Activated naive CD8-positive, alpha-beta T cell (primary cell): ENCODE results near the gene CBLN3.

Experiments
- H3K27ac Mint-ChIP-seq: one replicate; pipeline ENCODE4 v1.8.0; 2021; ENCODE audit warnings: mixed read lengths
- H3K27me3 Mint-ChIP-seq: one replicate; pipeline ENCODE4 v1.8.0; 2021; ENCODE audit warnings: mixed read lengths
- H3K36me3 Mint-ChIP-seq: one replicate; pipeline ENCODE4 v1.8.0; 2021; ENCODE audit warnings: mixed read lengths
- H3K4me1 Mint-ChIP-seq: one replicate; pipeline ENCODE4 v1.8.0; 2021; ENCODE audit warnings: low read depth, mixed read lengths
- H3K4me3 Mint-ChIP-seq: one replicate; pipeline ENCODE4 v1.8.0; 2021; ENCODE audit warnings: mild to moderate bottlenecking, mixed read lengths
- H3K9me3 Mint-ChIP-seq: one replicate; pipeline ENCODE4 v1.8.0; 2021; ENCODE audit warnings: low read depth, mixed read lengths

Gene CBLN3

GRCh38 chr14:24422261-24422660, 7.2 kb downstream of the CBLN3 start:
- H3K36me3 Mint-ChIP-seq: no peaks in the 10 kb centered on the region
- peaks cover 20% of the 10 kb centered on the region for H3K4me1 Mint-ChIP-seq
- H3K4me3 Mint-ChIP-seq: no peak overlapping the region

GRCh38 chr14:24418492-24418873, 11.0 kb downstream of the CBLN3 start:
- no peaks in the 10 kb centered on the region for H3K4me1 Mint-ChIP-seq
- no peaks in the 10 kb centered on the region for H3K36me3 Mint-ChIP-seq

More at GRCh38 chr14:24422261-24422660, 7.2 kb downstream of the CBLN3 start:
- Mint-ChIP-seq H3K27ac (no peak overlapping the region), H3K9me3 (no peaks in the 10 kb centered on the region), H3K27me3 (peaks cover 7% of the 10 kb centered on the region)

DNA sequence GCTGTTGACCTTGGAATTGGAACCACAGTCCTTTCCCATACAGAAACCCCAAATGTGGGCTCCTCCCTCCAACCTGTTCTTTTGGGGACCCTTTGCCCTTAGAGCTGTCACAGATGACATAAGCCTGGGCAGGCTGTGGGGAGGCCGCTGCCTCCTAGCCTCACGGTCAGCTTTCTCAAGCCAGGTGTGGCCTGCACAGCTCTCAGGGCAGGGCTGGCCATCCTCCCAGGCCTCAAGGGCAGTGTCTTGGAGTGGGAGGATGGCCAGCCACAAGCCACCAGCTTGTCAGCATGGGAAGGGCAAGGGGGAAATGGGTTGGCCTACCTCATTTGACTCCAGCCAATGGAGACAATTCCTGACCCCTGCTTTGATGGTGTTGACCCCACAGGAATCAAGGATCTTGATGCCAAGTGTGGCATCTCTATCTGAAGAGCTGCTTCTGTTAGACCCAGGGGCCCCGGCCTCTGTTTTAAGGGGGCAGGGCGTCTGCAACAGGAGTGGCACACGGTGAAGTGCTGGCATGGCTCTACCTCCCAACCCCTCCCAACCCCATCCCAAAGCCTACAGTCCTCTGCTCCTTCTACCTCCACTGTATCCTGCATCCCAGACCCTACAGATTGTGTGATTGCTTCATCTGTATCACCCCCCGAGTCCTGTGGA, 11.5 kb downstream of the CBLN3 start:
- no peak overlapping the region for H3K4me3 Mint-ChIP-seq
- no peaks in the 10 kb centered on the region for H3K9me3 Mint-ChIP-seq
- no peak overlapping the region for H3K27ac Mint-ChIP-seq
- peaks cover 7% of the 10 kb centered on the region for H3K27me3 Mint-ChIP-seq
- H3K4me1 Mint-ChIP-seq: no peaks in the 10 kb centered on the region
- no peaks in the 10 kb centered on the region for H3K36me3 Mint-ChIP-seq

More at GRCh38 chr14:24418492-24418873, 11.0 kb downstream of the CBLN3 start:
- Mint-ChIP-seq H3K4me3 (no peak overlapping the region), H3K27me3 (peaks cover 7% of the 10 kb centered on the region), H3K9me3 (no peaks in the 10 kb centered on the region), H3K27ac (no peak overlapping the region)

DNA sequence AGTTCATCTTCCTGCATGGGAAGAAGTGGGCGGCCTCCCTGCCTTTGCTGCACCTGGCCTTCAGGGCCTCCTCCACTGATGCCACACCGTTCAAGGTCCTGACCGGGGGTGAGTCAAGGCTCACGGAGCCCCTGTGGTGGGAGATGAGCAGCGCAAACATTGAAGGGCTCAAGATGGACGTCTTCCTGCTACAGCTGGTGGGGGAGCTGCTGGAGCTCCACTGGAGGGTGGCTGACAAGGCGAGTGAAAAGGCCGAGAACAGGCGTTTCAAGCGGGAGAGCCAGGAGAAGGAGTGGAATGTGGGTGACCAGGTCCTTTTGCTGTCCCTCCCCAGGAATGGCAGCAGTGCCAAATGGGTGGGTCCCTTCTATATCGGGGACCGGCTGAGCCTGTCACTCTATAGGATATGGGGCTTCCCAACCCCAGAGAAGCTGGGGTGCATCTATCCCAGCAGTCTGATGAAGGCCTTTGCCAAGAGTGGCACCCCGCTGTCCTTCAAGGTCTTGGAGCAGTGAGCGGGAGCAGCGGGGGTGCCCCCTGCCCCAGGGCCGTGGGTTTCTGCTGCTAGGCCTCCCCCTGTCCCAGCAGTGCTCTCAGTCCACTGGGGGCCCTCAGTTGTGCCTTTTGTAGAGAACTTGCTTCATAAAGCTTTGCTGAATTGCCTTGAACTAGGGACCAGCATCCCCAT, 12.4 kb downstream of the CBLN3 start:
- Mint-ChIP-seq H3K36me3 (no peaks in the 10 kb centered on the region), H3K4me1 (no peaks in the 10 kb centered on the region), H3K4me3 (no peak overlapping the region), H3K9me3 (no peaks in the 10 kb centered on the region), H3K27me3 (peaks cover 7% of the 10 kb centered on the region), H3K27ac (no peak overlapping the region)

DNA sequence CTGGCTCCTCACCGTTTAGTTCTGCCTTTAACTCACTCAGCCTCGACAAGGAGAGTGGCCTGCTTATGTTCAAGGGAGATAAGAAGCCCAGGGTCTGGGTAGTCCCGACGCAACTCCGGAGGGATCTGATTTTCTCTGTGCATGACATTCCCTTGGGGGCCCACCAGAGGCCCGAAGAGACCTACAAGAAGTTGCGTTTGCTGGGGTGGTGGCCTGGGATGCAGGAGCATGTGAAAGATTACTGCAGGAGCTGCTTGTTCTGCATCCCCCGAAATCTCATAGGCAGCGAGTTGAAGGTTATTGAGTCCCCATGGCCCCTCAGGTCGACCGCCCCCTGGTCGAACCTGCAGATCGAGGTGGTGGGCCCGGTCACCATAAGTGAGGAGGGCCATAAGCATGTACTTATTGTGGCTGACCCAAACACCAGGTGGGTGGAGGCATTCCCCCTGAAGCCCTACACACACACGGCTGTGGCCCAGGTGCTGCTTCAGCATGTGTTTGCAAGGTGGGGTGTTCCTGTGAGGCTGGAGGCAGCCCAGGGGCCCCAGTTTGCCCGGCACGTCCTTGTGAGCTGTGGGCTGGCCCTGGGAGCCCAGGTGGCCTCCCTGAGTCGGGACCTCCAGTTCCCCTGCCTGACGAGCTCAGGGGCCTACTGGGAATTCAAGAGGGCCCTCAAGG, 13.1 kb downstream of the CBLN3 start:
- H3K36me3 Mint-ChIP-seq: no peaks in the 10 kb centered on the region
- peaks cover 7% of the 10 kb centered on the region for H3K27me3 Mint-ChIP-seq
- H3K4me3 Mint-ChIP-seq: no peak overlapping the region
- no peaks in the 10 kb centered on the region for H3K9me3 Mint-ChIP-seq
- H3K27ac Mint-ChIP-seq: no peak overlapping the region
- no peaks in the 10 kb centered on the region for H3K4me1 Mint-ChIP-seq

DNA sequence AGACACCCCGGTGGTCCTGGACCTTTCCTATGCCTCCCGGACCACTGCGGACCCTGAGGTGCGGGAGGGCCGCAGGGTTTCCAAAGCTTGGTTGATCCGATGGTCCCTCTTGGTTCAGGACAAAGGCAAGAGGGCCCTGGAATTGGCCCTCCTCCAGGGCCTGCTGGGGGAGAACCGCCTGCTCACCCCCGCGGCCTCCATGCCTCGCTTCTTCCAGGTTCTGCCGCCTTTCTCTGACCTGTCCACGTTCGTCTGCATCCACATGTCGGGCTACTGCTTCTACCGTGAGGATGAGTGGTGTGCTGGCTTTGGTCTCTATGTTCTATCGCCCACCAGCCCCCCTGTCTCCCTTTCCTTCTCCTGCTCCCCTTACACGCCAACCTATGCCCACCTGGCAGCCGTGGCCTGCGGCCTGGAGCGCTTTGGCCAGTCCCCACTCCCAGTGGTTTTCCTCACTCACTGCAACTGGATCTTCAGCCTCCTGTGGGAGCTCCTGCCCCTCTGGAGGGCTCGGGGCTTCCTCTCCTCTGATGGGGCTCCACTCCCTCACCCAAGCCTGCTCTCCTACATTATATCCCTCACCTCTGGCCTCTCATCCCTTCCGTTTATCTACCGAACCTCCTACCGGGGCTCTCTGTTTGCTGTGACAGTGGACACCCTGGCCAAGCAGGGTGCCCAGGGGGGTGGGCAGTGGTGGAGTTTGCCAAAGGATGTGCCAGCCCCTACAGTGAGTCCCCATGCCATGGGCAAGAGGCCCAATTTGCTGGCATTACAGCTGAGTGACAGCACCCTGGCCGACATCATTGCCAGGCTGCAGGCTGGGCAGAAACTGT, 13.8 kb downstream of the CBLN3 start:
- Mint-ChIP-seq H3K4me1 (no peaks in the 10 kb centered on the region), H3K36me3 (no peaks in the 10 kb centered on the region), H3K27ac (no peak overlapping the region), H3K27me3 (peaks cover 7% of the 10 kb centered on the region), H3K9me3 (no peaks in the 10 kb centered on the region), H3K4me3 (no peak overlapping the region)

DNA sequence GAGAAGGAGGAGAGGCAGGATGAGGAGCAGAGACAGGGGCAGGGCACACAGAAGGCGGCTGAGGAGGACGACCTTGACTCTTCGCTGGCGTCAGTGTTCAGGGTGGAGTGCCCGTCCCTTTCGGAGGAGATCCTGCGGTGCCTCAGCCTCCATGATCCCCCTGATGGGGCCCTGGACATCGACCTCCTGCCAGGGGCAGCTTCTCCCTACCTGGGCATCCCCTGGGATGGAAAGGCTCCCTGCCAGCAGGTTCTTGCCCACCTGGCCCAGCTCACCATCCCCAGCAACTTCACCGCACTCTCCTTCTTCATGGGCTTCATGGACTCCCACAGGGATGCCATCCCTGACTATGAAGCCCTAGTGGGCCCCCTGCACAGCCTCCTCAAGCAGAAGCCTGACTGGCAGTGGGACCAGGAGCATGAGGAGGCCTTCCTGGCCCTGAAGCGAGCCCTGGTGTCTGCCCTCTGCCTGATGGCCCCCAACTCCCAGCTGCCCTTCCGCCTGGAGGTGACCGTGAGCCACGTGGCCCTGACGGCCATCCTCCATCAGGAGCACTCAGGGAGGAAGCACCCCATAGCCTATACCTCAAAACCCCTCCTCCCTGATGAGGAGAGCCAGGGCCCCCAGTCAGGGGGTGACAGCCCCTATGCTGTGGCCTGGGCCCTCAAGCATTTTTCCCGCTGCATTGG, 14.6 kb downstream of the CBLN3 start:
- Mint-ChIP-seq H3K4me1 (no peaks in the 10 kb centered on the region), H3K9me3 (no peaks in the 10 kb centered on the region), H3K36me3 (no peaks in the 10 kb centered on the region), H3K27me3 (peaks cover 7% of the 10 kb centered on the region), H3K27ac (no peak overlapping the region), H3K4me3 (no peak overlapping the region)

- no peak overlapping the region for H3K4me3 Mint-ChIP-seq
- peaks cover 6% of the 10 kb centered on the region for H3K27me3 Mint-ChIP-seq
- no peaks in the 10 kb centered on the region for H3K4me1 Mint-ChIP-seq
- no peak overlapping the region for H3K27ac Mint-ChIP-seq
- H3K9me3 Mint-ChIP-seq: no peaks in the 10 kb centered on the region
- no peaks in the 10 kb centered on the region for H3K36me3 Mint-ChIP-seq
Measured at GRCh38 chr14:24414077-24414476, 15.4 kb downstream of the CBLN3 start.

GRCh38 chr14:24411443-24412389, 17.8 kb downstream of the CBLN3 start:
- H3K36me3 Mint-ChIP-seq: no peaks in the 10 kb centered on the region
- no peak overlapping the region for H3K27ac Mint-ChIP-seq
- H3K4me1 Mint-ChIP-seq: no peaks in the 10 kb centered on the region
- H3K4me3 Mint-ChIP-seq: no peak overlapping the region
- no peaks in the 10 kb centered on the region for H3K9me3 Mint-ChIP-seq
- no peaks in the 10 kb centered on the region for H3K27me3 Mint-ChIP-seq

DNA sequence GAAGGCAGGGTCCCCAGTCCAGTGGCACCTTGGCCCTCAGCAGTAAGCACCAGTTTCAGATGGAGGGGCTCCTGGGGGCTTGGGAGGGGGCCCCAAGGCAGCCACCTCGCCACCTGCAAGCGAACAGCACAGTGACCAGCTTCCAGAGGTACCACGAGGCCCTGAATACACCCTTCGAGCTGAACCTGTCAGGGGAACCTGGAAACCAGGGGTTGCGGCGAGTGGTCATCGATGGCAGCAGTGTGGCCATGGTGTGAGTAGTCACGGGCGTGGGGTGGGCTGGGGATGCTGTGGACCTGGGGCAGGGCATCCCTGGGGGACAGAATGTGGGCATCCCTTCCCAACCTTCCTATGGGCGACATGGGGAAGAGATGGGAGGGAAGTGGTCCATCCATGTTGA, 19.5 kb downstream of the CBLN3 start:
- no peak overlapping the region for H3K27ac Mint-ChIP-seq
- no peaks in the 10 kb centered on the region for H3K4me1 Mint-ChIP-seq
- no peaks in the 10 kb centered on the region for H3K9me3 Mint-ChIP-seq
- peaks cover 3% of the 10 kb centered on the region for H3K27me3 Mint-ChIP-seq
- no peaks in the 10 kb centered on the region for H3K36me3 Mint-ChIP-seq
- no peak overlapping the region for H3K4me3 Mint-ChIP-seq

DNA sequence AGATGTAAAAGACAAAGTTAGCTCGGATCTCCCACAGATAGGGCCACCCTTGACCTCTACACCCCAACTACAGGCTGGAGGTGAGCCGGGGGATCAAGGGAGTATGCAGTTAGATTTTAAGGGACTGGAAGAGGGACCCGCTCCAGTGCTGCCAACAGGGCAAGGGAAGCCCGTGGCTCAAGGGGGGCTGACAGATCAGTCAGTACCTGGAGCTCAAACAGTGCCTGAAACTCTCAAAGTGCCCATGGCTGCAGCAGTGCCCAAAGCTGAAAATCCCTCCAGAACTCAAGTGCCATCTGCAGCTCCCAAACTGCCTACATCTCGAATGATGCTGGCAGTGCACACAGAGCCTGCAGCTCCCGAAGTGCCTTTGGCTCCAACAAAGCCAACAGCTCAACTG, 20.3 kb downstream of the CBLN3 start:
- Mint-ChIP-seq H3K36me3 (no peaks in the 10 kb centered on the region), H3K4me3 (no peak overlapping the region), H3K9me3 (no peaks in the 10 kb centered on the region), H3K4me1 (no peaks in the 10 kb centered on the region), H3K27me3 (peaks cover 3% of the 10 kb centered on the region), H3K27ac (no peak overlapping the region)

GRCh38 chr14:24408764-24409163, 20.7 kb downstream of the CBLN3 start:
- no peaks in the 10 kb centered on the region for H3K4me1 Mint-ChIP-seq
- H3K36me3 Mint-ChIP-seq: no peaks in the 10 kb centered on the region
- H3K4me3 Mint-ChIP-seq: no peak overlapping the region
- H3K9me3 Mint-ChIP-seq: no peaks in the 10 kb centered on the region
- H3K27me3 Mint-ChIP-seq: peaks cover 3% of the 10 kb centered on the region
- no peak overlapping the region for H3K27ac Mint-ChIP-seq

- no peak overlapping the region for H3K4me3 Mint-ChIP-seq
- H3K9me3 Mint-ChIP-seq: no peaks in the 10 kb centered on the region
- H3K4me1 Mint-ChIP-seq: no peaks in the 10 kb centered on the region
Measured at GRCh38 chr14:24407608-24408325, 21.7 kb downstream of the CBLN3 start.

More at GRCh38 chr14:24407608-24408325, 21.7 kb downstream of the CBLN3 start:
- Mint-ChIP-seq H3K36me3 (no peaks in the 10 kb centered on the region), H3K27me3 (peaks cover 3% of the 10 kb centered on the region), H3K27ac (no peak overlapping the region)
